ENCODE results near the gene MAP3K1.
A peak's percentile ranks its signal among the peaks of the same experiment; 100 is the strongest.

Gene MAP3K1

DNA sequence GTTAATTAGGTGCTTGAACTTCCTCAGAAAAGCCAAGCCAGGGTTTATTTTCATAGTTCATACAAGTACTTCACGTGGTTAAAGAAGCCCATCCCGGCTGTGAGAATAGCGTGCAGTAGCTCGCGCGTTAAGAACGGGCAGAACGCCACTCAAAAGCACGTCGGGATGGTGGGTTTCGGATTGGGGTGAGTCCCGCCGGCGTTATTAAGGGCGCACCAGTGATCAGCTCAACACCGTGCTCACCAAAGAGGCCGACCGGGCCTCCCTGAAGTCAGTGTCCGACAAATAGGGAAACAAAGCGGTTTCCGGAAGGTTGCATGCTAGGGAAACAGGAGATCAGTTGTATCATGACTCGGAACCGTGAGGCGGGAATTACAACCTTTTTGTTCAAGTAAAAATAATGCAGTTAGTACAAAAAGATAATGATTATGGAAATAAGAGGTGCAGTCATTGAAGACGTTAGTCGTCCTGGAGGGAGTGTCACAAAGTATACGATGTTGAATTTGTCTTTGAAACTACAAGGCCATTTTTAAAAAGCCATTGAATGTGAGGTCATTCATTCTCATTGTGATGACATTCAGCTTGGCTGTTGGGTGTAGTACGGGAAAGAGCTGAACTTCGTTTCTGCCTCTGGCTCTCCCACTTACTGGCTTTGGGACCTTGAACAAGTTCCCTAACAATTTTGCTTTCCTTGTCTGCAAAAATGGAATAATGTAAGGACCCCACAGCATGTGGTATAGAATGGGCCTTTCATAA lies 95.0 kb downstream of the MAP3K1 start:
- peak in 1 of 2 experiments; percentile 70 for DNase-seq

DNA sequence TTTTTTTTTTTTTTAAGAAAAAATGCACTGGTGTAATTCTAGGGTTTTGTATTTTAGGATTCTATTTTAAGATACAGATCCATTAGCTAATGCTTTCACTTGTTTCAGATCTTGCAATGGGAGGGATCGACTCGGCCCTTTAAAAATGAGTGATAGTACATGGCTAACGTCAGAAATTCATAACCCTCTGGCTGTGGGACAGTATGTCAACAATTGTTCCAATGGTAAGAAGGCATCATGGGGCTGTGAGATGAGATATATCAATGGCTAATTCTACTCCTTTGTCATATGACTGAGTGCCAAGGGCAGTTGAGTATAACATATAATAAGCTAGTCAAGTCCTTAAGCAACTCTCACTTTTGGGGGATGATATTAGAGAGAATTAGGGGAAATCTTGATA lies 98.4 kb downstream of the MAP3K1 start:
- no peak for DNase-seq

DNA sequence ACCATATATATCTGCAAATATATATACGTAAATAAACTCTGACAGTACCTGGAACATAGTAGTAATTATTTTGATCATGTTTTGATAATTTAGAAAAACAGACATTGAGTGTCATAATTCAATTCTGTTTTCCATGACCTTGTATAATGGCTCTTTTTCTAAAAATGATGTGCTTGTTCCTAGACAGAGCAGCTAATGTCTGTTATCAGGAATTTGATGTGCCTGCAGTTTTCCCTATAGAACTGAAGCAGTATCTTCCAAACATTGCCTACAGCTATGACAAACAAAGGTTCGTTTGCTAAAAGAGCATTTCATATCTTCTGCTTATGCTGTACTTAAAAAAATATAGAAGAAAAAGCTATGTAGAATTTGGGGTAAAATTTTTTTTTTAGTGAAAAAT lies 99.3 kb downstream of the MAP3K1 start:
- no peak for DNase-seq

DNA sequence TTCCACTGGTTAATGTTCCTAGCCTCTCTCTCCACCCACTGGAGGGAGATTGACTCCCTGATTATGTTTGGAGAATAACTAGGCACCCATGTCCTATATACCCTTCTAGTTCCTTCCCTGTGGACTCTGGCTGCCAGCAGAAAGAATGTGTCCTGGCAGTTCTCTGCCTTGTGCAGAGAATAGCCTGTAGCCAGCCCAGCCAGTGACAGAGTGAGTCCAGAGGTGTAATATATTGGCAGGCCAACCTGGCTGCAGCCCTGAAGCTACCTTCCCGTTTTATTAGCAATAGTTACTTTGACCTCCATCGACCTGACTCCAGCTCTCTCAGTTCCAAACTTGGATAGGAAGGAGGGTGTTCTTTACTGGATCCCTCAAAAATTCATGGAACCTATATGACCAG lies 102.2 kb downstream of the MAP3K1 start:
- DNase-seq: no peak

DNA sequence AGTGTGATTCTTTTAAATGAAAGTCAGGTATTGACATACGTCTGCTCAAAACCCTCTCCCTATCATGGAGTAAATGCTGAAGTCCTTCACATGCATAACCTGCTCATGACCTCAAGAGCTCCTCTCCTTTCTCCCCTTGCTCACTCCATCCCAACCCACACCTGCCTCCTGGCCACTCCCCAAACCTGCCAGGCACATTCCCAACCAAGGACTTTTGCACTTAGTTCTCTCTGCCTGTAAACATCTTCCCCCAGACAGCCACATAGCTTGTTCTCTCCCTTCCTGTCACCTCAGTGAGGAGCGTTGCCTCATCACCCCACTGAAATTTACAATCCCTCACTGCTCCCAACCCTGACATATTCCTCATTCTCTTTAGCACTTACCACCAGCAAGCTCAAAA lies 102.7 kb downstream of the MAP3K1 start:
- DNase-seq: no peak

DNA sequence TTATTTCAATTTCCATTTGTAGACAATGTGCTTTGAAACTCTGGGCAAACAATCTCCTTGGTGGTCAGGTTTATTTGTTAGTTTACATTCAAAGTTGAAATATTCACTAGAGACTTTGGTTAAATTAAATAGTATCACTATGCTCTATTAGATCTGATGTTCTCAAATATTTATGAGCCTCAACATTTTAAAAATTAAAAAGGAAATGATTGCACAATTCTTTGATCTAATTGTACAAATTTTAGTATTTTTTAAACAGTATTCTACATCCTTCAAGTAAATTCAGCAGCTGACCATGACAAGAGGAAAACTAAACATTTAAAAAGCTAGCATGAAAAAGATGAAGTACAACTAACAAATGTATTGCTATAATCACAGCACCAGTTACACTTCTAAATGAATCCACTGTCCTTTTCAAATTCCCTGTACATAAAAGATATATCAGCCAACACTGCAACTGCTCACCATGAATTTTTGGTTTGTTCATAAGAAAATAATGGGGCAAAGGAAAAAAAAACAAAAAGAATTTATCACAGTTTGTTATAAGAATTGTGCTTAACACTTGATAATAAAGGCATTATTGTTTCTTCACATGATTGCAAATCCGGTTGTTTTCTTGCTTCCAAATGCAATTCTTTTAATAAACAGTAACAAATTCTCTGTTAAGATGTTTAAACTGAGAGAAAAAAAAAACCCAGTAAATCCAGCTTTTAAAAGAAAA lies 104.8 kb downstream of the MAP3K1 start:
- DNase-seq: no peak

DNA sequence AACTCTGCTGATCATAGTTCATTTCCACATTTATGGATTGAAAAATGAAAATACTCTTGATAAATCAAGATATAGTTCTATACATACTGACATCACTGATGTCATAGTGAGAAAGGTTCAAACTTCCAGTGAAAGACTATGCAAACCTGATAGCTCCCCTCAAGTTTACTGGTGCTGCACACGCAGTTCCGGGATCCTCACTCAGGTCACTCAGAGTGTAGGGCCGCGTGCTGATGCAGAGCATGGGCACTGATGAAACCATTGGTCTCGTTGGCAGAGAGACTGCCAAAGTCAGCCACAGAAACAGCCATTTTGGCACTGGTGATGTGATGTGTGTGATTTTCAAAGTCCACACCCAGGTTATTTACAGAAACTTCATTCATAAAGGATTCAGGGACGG lies 107.6 kb downstream of the MAP3K1 start:
- no peak for DNase-seq

DNA sequence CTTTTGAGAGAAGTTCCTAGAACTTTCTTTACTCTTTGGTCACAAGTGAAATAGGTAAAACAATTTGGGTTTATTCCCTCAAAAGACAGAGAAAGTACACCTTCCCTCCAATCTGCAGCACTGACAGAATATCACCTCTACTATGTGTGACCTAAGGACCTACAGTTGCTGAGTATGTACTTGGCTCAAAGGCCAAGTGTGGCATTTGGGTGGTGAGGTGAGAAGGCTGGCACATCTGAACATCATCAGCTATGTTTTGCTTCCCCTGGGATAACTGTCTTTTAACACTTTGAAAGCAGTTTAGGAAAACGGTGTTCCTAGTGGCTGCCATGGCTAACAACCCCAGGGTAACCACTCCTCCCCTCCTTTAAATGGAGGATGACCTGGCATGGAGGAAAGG lies 119.0 kb downstream of the MAP3K1 start:
- DNase-seq: no peak

DNA sequence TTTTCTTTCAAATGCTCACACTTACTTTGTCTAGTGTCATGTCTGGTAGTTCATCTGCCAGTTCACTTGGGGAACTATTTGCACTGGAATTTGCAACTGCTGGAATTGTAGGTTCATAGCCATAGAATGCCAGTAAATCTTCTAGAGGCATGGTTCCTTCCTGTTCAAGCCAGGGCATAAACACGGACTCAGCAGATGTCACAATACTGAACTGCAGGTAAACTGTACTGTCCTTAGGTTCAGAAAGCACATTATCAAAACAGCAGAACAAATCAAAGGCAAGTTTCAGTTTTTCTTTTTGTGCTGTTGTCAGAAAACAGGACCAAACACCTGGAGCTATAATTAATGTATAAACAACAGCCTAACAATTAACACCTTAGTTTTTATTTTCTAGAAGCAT lies 123.5 kb downstream of the MAP3K1 start:
- no peak for DNase-seq

DNA sequence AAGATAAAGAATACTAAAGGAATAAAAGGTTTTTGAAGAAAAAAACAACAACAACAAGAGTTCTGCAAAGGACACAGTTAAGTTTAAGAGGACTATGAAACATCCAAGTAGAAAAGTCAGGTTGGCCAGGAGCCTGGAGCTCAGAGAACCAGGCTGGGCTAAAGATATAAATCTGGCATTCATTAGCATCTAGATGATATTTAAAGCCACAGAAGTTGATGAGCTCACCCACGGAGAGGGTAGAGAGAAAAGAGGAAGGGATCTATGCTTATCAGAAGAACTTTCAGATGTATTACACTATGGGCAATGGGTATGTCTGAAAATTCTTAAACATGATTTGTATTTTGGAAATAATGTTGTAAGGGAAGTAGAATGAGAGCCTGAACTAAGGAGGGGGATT lies 126.6 kb downstream of the MAP3K1 start:
- DNase-seq: no peak

Measured in NCI-H524 (cell line).